ENCODE measurements around the gene NOL8. TPM values are rescaled to one million over a fixed set of nuclear protein-coding genes. Genes with fewer than 3 reads are reported as not detected.

Gene NOL8
- total and polyA plus RNA-seq, 2 donors (not counting 1 experiment from before 2014, with no cell fraction given) = 20.0 to 28.6 TPM

Other genes with a start within 250 kb of the NOL8 start
- 122 and 138 TPM in 2 replicates for gene SPTLC1, start 209.9 kb downstream of the NOL8 start, total RNA-seq
- gene SPTLC1, start 209.9 kb downstream of the NOL8 start, polyA plus RNA-seq = 86.2 and 97.8 TPM in 2 replicates
- gene IARS1, start 31.7 kb downstream of the NOL8 start, total RNA-seq = 538 and 595 TPM in 2 replicates
- gene IARS1, start 31.7 kb downstream of the NOL8 start, polyA plus RNA-seq = 88.4 and 100 TPM in 2 replicates
- 1.0 and 1.7 TPM in 2 replicates for gene CENPP, start 603 bp upstream of the NOL8 start, total RNA-seq
- 2.4 and 6.9 TPM in 2 replicates for gene CENPP, start 603 bp upstream of the NOL8 start, polyA plus RNA-seq
- gene OGN, start 79.2 kb upstream of the NOL8 start, total RNA-seq = 1.3 and 6.2 TPM in 2 replicates
- 1.2 and 4.4 TPM in 2 replicates for gene OGN, start 79.2 kb upstream of the NOL8 start, polyA plus RNA-seq
- under 0.01 and 0.17 TPM in 2 replicates for gene OMD, start 99.1 kb upstream of the NOL8 start, total RNA-seq
- gene OMD, start 99.1 kb upstream of the NOL8 start, polyA plus RNA-seq = 0.07 TPM in 2 replicates
- 10.4 and 10.5 TPM in 2 replicates for gene ASPN, start 157.2 kb upstream of the NOL8 start, total RNA-seq
- gene ASPN, start 157.2 kb upstream of the NOL8 start, polyA plus RNA-seq = 4.1 and 5.5 TPM in 2 replicates
- gene ECM2, start 210.6 kb upstream of the NOL8 start, total RNA-seq = 6.8 and 10.0 TPM in 2 replicates
- 2.3 and 17.2 TPM in 2 replicates for gene ECM2, start 210.6 kb upstream of the NOL8 start, polyA plus RNA-seq